ENCODE data around the gene FOXJ1. TPM values are rescaled to one million over a fixed set of nuclear protein-coding genes. Genes with fewer than 3 reads are reported as not detected.

The FOXJ1 gene
- total and polyA plus RNA-seq, 2 of the 4 experiments (the other 2 are of a cell fraction), result 0.05 TPM; not detected in 1

DNA sequence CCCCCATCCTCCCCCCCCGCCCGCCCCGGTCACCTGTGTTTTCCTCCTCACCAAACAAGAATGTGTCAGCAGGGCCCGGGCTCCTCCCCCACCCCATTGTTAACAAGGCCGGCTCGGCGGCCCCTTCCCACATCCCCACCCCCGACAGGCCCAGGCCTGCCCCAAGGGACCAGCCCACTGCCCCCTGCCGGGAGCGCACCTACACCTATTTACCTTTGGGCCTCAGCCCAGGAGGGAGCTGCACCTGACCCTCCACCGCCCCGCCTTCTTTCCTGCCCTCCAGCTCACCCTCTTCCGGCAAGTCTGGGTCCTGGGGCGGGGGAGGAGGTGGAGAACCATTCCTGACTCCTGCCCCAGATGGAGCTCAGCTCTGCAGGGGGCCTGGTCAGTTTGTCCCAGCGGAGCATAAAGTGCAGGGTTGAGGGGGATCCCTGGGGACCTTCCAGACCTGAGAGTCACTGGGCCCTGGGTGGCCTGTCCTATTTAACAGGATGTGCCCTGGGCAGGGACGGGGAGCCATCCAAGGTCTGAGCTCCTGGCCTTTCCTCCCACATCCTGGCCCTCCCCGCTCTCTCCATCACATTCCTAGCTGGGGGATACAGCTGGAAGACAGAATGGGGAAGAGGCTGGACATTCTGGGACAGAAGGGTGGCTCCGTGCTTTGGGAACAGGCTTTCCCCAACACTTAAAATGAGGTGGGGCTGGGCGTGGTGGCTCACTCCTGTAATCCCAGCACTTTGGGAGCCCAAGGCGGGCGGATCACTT is 8.3 kb downstream of the FOXJ1 start:
- ChIA-PET CTCF (interaction anchor here (1.2 kb wide), 1 partner anchor 29 kb away, joined by 3 read pairs; no protein-coding TSS in a partner anchor), POLR2A (ENCODE audit: unreplicated experiment) (no interaction called here)
- Histone ChIP-seq H3K9me3 (ENCODE audit: control insufficient read depth, insufficient read depth, low read length) (no peaks in the 10 kb centered on the region), H3K27ac (ENCODE audit: insufficient read depth, low read length) (no peak overlapping the region), H3K4me3 (ENCODE audit: insufficient read depth, low read depth, low read length) (no peak overlapping the region), H3K27me3 (ENCODE audit: control insufficient read depth, insufficient read depth, low read length) (peaks cover 67% of the 10 kb centered on the region), H3K9ac (ENCODE audit: low read depth, low read length) (no peak overlapping the region), H2BK5ac (ENCODE audit: low read depth, low read length, poor library complexity, severe bottlenecking) (no peak overlapping the region), H2BK20ac (ENCODE audit: low read depth, low read length) (no peak overlapping the region), H2BK15ac (ENCODE audit: low read depth, low read length) (no peak overlapping the region), H2AK5ac (ENCODE audit: low read depth, low read length) (no peak overlapping the region), H3K36me3 (ENCODE audit: control insufficient read depth, insufficient read depth, low read length) (no peaks in the 10 kb centered on the region), H4K8ac (ENCODE audit: low read depth in 2 of 2, low read length in 2 of 2) (no peak overlapping the region), H2AFZ (replicated peaks; ENCODE audit: low read length, poor library complexity) (peak overlapping the region; percentile 49), H4K20me1 (ENCODE audit: insufficient read depth, low read length) (no peaks in the 10 kb centered on the region), H3K14ac (replicated peaks; ENCODE audit: low read depth, low read length) (no peak overlapping the region), H4K5ac (ENCODE audit: low read depth, low read length) (no peak overlapping the region), H3K4ac (ENCODE audit: low read depth, low read length) (no peak overlapping the region), H3K18ac (ENCODE audit: low read depth, low read length) (no peak overlapping the region), H3K56ac (ENCODE audit: extremely low read depth, insufficient read depth, low read length) (no peak overlapping the region), H3K9me1 (ENCODE audit: insufficient read depth, low read length) (no peaks in the 10 kb centered on the region), H3K4me1 (ENCODE audit: control insufficient read depth, insufficient read depth, low read length) (no peaks in the 10 kb centered on the region), H4K91ac (ENCODE audit: insufficient read depth, low read depth, low read length) (no peak overlapping the region), H2BK120ac (ENCODE audit: low read depth, low read length) (no peak overlapping the region), H3K23ac (ENCODE audit: low read depth, low read length) (no peak overlapping the region), H3K79me1 (ENCODE audit: low read depth in 1 of 2, low read length in 2 of 2) (no peaks in the 10 kb centered on the region), H3K4me2 (ENCODE audit: low read depth, low read length) (no peak overlapping the region), H2AK9ac (replicated peaks; ENCODE audit: low read depth, low read length, poor library complexity) (no peak overlapping the region)
- in situ Hi-C loops (cut with MboI; ENCODE audit: low sequenced_read_pairs) (no loop called here), intact Hi-C loops (cut with micrococcal nuclease) (no loop called here), dilution Hi-C loops (cut with HindIII; ENCODE audit: low sequenced_read_pairs, unreplicated experiment) (no loop called here)
- DNase-seq, result no peak
- TF ChIP-seq, protein P1, sequence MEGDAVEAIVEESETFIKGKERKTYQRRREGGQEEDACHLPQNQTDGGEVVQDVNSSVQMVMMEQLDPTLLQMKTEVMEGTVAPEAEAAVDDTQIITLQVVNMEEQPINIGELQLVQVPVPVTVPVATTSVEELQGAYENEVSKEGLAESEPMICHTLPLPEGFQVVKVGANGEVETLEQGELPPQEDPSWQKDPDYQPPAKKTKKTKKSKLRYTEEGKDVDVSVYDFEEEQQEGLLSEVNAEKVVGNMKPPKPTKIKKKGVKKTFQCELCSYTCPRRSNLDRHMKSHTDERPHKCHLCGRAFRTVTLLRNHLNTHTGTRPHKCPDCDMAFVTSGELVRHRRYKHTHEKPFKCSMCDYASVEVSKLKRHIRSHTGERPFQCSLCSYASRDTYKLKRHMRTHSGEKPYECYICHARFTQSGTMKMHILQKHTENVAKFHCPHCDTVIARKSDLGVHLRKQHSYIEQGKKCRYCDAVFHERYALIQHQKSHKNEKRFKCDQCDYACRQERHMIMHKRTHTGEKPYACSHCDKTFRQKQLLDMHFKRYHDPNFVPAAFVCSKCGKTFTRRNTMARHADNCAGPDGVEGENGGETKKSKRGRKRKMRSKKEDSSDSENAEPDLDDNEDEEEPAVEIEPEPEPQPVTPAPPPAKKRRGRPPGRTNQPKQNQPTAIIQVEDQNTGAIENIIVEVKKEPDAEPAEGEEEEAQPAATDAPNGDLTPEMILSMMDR (conservative IDR thresholded peaks at IDR 0.05; ENCODE audit: low read depth, low read length), result no peak
- TF ChIP-seq RAD21 (IDR thresholded peaks at IDR 0.05; ENCODE audit: low read length) (no peak), RCOR1 (IDR thresholded peaks at IDR 0.05; ENCODE audit: insufficient replicate concordance, low read length) (no peak)
- no TSS peak for BruUV-seq (replicated peaks)
- WGBS, 2 experiments (ENCODE audit: extremely low coverage in 2 of 2, insufficient read length in 1 of 2), result 0% methylated on average over 1 of the region's 21 CpGs; no CpG with 5 or more reads in 1 of the 2 experiments
- no peak for ATAC-seq (ENCODE audit: low read depth)

Measured in IMR-90 (cell line).